HG03108 (cell line): ENCODE results near the gene PFKL.

Experiments used
- ATAC-seq: cut with Tn5 transposase; IDR thresholded peaks from one replicate; pipeline ENCODE4 v1.9.1; 2021; ENCODE audit warnings: moderate library complexity; ENCODE audit not compliant: unreplicated experiment

The PFKL gene

GRCh38 chr21:44299458-44300261, at the start of gene PFKL:
TSS of gene PFKL (plus strand) at chr21:44300053. CDS start at chr21:44300106, 53 bp downstream.
- peak; percentile 38 for ATAC-seq

GRCh38 chr21:44253832-44254710, 45.8 kb upstream of the PFKL start:
- no peak for ATAC-seq

- ATAC-seq: no peak
Measured at GRCh38 chr21:44255511-44255981, 44.3 kb upstream of the PFKL start.

- no peak for ATAC-seq
Measured at GRCh38 chr21:44258056-44258725, 41.7 kb upstream of the PFKL start.

- no peak for ATAC-seq
Measured at GRCh38 chr21:44259082-44259705, 40.7 kb upstream of the PFKL start.

- ATAC-seq: no peak
Measured at GRCh38 chr21:44260066-44260465, 39.8 kb upstream of the PFKL start.

- ATAC-seq: no peak
Measured at GRCh38 chr21:44260791-44261631, 38.8 kb upstream of the PFKL start.

- no peak for ATAC-seq
Measured at GRCh38 chr21:44261675-44262295, 38.1 kb upstream of the PFKL start, which contains the start of gene DNMT3L. TSS of gene DNMT3L (minus strand) at chr21:44261897. CDS start at chr21:44261259, 638 bp downstream.

GRCh38 chr21:44262338-44263056, 37.4 kb upstream of the PFKL start:
- no peak for ATAC-seq

- ATAC-seq: no peak
Measured at GRCh38 chr21:44263221-44263760, 36.6 kb upstream of the PFKL start.

GRCh38 chr21:44263768-44264167, 36.1 kb upstream of the PFKL start:
- ATAC-seq: no peak

GRCh38 chr21:44265734-44266270, 34.1 kb upstream of the PFKL start:
- ATAC-seq: no peak

GRCh38 chr21:44267655-44268142, 32.2 kb upstream of the PFKL start:
- ATAC-seq: no peak

GRCh38 chr21:44269090-44269489, 30.8 kb upstream of the PFKL start:
- ATAC-seq: no peak

- ATAC-seq: no peak
Measured at GRCh38 chr21:44271558-44272283, 28.1 kb upstream of the PFKL start.

- ATAC-seq: no peak
Measured at GRCh38 chr21:44272284-44272858, 27.5 kb upstream of the PFKL start.

- ATAC-seq: no peak
Measured at GRCh38 chr21:44273046-44273445, 26.8 kb upstream of the PFKL start.
